ENCODE results near the gene C1orf174. TPM values are rescaled to one million over a fixed set of nuclear protein-coding genes. Genes with fewer than 3 reads are reported as not detected.

C1orf174 gene
- total RNA-seq, 1 experiment from 2014 or later = 21.1 TPM

- H2BK120ac ChIP-seq (ENCODE audit: low read depth, low read length, poor library complexity, severe bottlenecking) = no peak overlapping the region
- H4K20me1 ChIP-seq (ENCODE audit: control insufficient read depth, insufficient read depth, insufficient read length) = no peaks in the 10 kb centered on the region
- H3K79me2 ChIP-seq (ENCODE audit: insufficient read depth, low read length) = no peaks in the 10 kb centered on the region
- no peak overlapping the region for H3K23ac ChIP-seq (ENCODE audit: insufficient read length, low read depth, low read length)
- H3K9me3 Mint-ChIP-seq = no peaks in the 10 kb centered on the region
- no peaks in the 10 kb centered on the region for H3K9me3 ChIP-seq (ENCODE audit: control insufficient read depth, low read depth, low read length)
- no peak overlapping the region for H2AFZ ChIP-seq (ENCODE audit: low read length)
- no peak overlapping the region; a peak in 1 of 7 replicates for H3K27ac Mint-ChIP-seq
- TF ChIP-seq, protein P1, sequence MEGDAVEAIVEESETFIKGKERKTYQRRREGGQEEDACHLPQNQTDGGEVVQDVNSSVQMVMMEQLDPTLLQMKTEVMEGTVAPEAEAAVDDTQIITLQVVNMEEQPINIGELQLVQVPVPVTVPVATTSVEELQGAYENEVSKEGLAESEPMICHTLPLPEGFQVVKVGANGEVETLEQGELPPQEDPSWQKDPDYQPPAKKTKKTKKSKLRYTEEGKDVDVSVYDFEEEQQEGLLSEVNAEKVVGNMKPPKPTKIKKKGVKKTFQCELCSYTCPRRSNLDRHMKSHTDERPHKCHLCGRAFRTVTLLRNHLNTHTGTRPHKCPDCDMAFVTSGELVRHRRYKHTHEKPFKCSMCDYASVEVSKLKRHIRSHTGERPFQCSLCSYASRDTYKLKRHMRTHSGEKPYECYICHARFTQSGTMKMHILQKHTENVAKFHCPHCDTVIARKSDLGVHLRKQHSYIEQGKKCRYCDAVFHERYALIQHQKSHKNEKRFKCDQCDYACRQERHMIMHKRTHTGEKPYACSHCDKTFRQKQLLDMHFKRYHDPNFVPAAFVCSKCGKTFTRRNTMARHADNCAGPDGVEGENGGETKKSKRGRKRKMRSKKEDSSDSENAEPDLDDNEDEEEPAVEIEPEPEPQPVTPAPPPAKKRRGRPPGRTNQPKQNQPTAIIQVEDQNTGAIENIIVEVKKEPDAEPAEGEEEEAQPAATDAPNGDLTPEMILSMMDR (conservative IDR thresholded peaks at IDR 0.05) = no peak
- H3K9ac ChIP-seq (ENCODE audit: extremely low read depth, insufficient read length, low read length) = no peak overlapping the region
- no peak overlapping the region for H2BK12ac ChIP-seq (ENCODE audit: insufficient read length, low read depth, low read length)
- no peak overlapping the region for H3K4me2 ChIP-seq (ENCODE audit: insufficient read depth, insufficient read length, low read length)
- DNase-seq = no peak
- H3K4me1 ChIP-seq (ENCODE audit: insufficient read depth, low read length) = no peaks in the 10 kb centered on the region
- H3K27me3 ChIP-seq (ENCODE audit: insufficient read depth, low read length) = no peaks in the 10 kb centered on the region
- H3K23me2 ChIP-seq (ENCODE audit: insufficient read length, low read depth, low read length, poor library complexity, severe bottlenecking) = no peaks in the 10 kb centered on the region
- no peaks in the 10 kb centered on the region for H3K27me3 Mint-ChIP-seq (ENCODE audit: low read depth)
- H2BK20ac ChIP-seq (ENCODE audit: low read depth, low read length, poor library complexity, severe bottlenecking) = no peak overlapping the region
- no peak overlapping the region for H3K14ac ChIP-seq (ENCODE audit: insufficient read depth, low read length)
- H4K8ac ChIP-seq (replicated peaks; ENCODE audit: insufficient read length, low read depth, low read length) = no peak overlapping the region
- H3K4me1 Mint-ChIP-seq = no peaks in the 10 kb centered on the region
- H3K79me1 ChIP-seq (ENCODE audit: insufficient read depth, low read depth, low read length, poor library complexity, severe bottlenecking) = no peaks in the 10 kb centered on the region
- no CpG with 5 or more reads among the region's 13 CpGs for WGBS (ENCODE audit: extremely low coverage, insufficient read length, low lambda C conversion rate)
- H4K91ac ChIP-seq (ENCODE audit: insufficient read length, low read depth, low read length) = no peak overlapping the region
- H3K27ac ChIP-seq (ENCODE audit: insufficient read length, low read depth, low read length) = no peak overlapping the region
- H2AK5ac ChIP-seq (ENCODE audit: insufficient read length, low read length) = no peak overlapping the region
- no peak overlapping the region for H2BK5ac ChIP-seq (ENCODE audit: insufficient read length, low read length)
- no peak overlapping the region for H3K56ac ChIP-seq (ENCODE audit: insufficient read length, low read depth, low read length)
- no peak overlapping the region for H2BK15ac ChIP-seq (ENCODE audit: low read depth, low read length)
- H3K4ac ChIP-seq (ENCODE audit: low read depth, low read length) = no peak overlapping the region
- peaks cover 5 to 41% (median 21%) of the 10 kb centered on the region in 3 experiments; a peak in 6 of 7 replicates for H3K36me3 Mint-ChIP-seq (ENCODE audit: insufficient read depth in 1 of 3, low read depth in 3 of 3)
- no peak overlapping the region for H4K5ac ChIP-seq (ENCODE audit: insufficient read length, low read depth, low read length)
- no peak overlapping the region for H3K18ac ChIP-seq (ENCODE audit: insufficient read length, low read depth, low read length)
- H3K4me3 Mint-ChIP-seq = no peak overlapping the region; a peak in 1 of 5 replicates
- H3T11ph ChIP-seq (ENCODE audit: low read length) = no peak overlapping the region
Measured at GRCh38 chr1:3884966-3885365, 15.1 kb downstream of the C1orf174 start.
